IMR-90 (cell line): Measurements from ENCODE around the gene DYSF. TPM values are rescaled to one million over a fixed set of nuclear protein-coding genes. Genes with fewer than 3 reads are reported as not detected.
"Not testable (repeated sequence)": the region's sequence is repeated elsewhere in the genome, so short reads cannot be mapped to it uniquely, and the experiment has no call there.

Source experiments
- ATAC-seq: fragments of 200-7000 bp; cut with Tn5 transposase; 2 replicates; pipeline ENCODE4 v1.9.1; 2020; ENCODE audit warnings: low read depth, mild to moderate bottlenecking, moderate library complexity
- BruUV-seq: library from RNA; stranded (reverse); fragments of 400-500 nt; replicated peaks from 2 replicates; lab custom pipeline; 2021; lab: Mats Ljungman, UMichigan
- CTCF ChIA-PET: fragments of 300-600 bp; formaldehyde crosslinking; extraction: SDS; loops from one replicate; lab custom pipeline; 2021; ENCODE audit warnings: antibody characterized with exemption; lab: Yijun Ruan, JAX
- POLR2A ChIA-PET: fragments of 300-600 bp; sonication (Branson Sonifier 250); formaldehyde crosslinking; loops from one replicate; lab custom pipeline; 2022; ENCODE audit warnings: antibody characterized with exemption; ENCODE audit not compliant: unreplicated experiment; lab: Charles Lee
- DNase-seq: peaks from one replicate; pipeline ENCODE4 v3.0.0; 2013
- H2AFZ ChIP-seq: replicated peaks from 2 replicates; pipeline ENCODE3; 2013; ENCODE audit warnings: low read length, mild to moderate bottlenecking; ENCODE audit not compliant: poor library complexity
- H2AK5ac ChIP-seq: 2 replicates; pipeline ENCODE4 v1.6.1; 2013; ENCODE audit warnings: low read depth, low read length, inconsistent platforms
- H2AK9ac ChIP-seq: replicated peaks from 2 replicates; pipeline ENCODE3; 2013; ENCODE audit warnings: mild to moderate bottlenecking, low read depth, low read length, moderate library complexity; ENCODE audit not compliant: poor library complexity
- H2BK120ac ChIP-seq: 2 replicates; pipeline ENCODE4 v1.6.1; 2013; ENCODE audit warnings: low read depth, low read length, inconsistent platforms
- H2BK15ac ChIP-seq: 3 replicates; pipeline ENCODE4 v1.6.1; 2013; ENCODE audit warnings: low read depth, low read length, inconsistent platforms
- H2BK20ac ChIP-seq: 2 replicates; pipeline ENCODE4 v1.6.1; 2013; ENCODE audit warnings: low read depth, mild to moderate bottlenecking, inconsistent platforms, low read length, moderate library complexity
- H2BK5ac ChIP-seq: 2 replicates; pipeline ENCODE4 v1.6.1; 2013; ENCODE audit warnings: mild to moderate bottlenecking, low read depth, low read length, inconsistent platforms; ENCODE audit not compliant: poor library complexity, severe bottlenecking
- H3K14ac ChIP-seq: replicated peaks from 2 replicates; pipeline ENCODE4 v1.6.1; 2013; ENCODE audit warnings: low read depth, low read length, inconsistent platforms
- H3K18ac ChIP-seq: 2 replicates; pipeline ENCODE4 v1.6.1; 2013; ENCODE audit warnings: low read depth, low read length, control low read depth
- H3K23ac ChIP-seq: 2 replicates; pipeline ENCODE4 v1.6.1; 2013; ENCODE audit warnings: low read depth, low read length, inconsistent platforms
- H3K27ac ChIP-seq: 2 replicates; pipeline ENCODE4 v1.5.1; 2013; ENCODE audit warnings: mild to moderate bottlenecking, control low read depth, low read length; ENCODE audit not compliant: insufficient read depth
- H3K27me3 ChIP-seq: 2 replicates; pipeline ENCODE4 v1.6.1; 2013; ENCODE audit warnings: low read length; ENCODE audit not compliant: control insufficient read depth, insufficient read depth
- H3K36me3 ChIP-seq: 2 replicates; pipeline ENCODE4 v1.6.1; 2013; ENCODE audit warnings: low read length, mixed read lengths; ENCODE audit not compliant: control insufficient read depth, insufficient read depth
- H3K4ac ChIP-seq: 2 replicates; pipeline ENCODE4 v1.6.1; 2013; ENCODE audit warnings: low read depth, low read length, inconsistent platforms
- H3K4me1 ChIP-seq: 2 replicates; pipeline ENCODE4 v1.6.1; 2013; ENCODE audit warnings: low read length, mixed read lengths; ENCODE audit not compliant: control insufficient read depth, insufficient read depth
- H3K4me2 ChIP-seq: 2 replicates; pipeline ENCODE4 v1.6.1; 2013; ENCODE audit warnings: low read depth, mild to moderate bottlenecking, control low read depth, low read length, moderate library complexity
- H3K4me3 ChIP-seq: 2 replicates; pipeline ENCODE4 v1.5.1; 2013; ENCODE audit warnings: low read depth, mild to moderate bottlenecking, control low read depth, low read length, moderate library complexity; ENCODE audit not compliant: insufficient read depth
- H3K56ac ChIP-seq: 2 replicates; pipeline ENCODE4 v1.6.1; 2013; ENCODE audit warnings: low read length, inconsistent platforms; ENCODE audit not compliant: insufficient read depth; ENCODE audit errors: extremely low read depth
- H3K79me1 ChIP-seq, 2 experiments: 2 replicates each; pipeline ENCODE4 v1.6.1; 2013; ENCODE audit warnings: low read length in 2 of 2, inconsistent platforms in 1 of 2, low read depth in 1 of 2
- H3K9ac ChIP-seq: 2 replicates; pipeline ENCODE4 v1.6.1; 2013; ENCODE audit warnings: low read depth, low read length, control low read depth
- H3K9me1 ChIP-seq: 2 replicates; pipeline ENCODE4 v1.6.1; 2013; ENCODE audit warnings: low read length, inconsistent platforms; ENCODE audit not compliant: insufficient read depth
- H3K9me3 ChIP-seq: 2 replicates; pipeline ENCODE4 v1.6.1; 2013; ENCODE audit warnings: low read length; ENCODE audit not compliant: control insufficient read depth, insufficient read depth
- H4K20me1 ChIP-seq: 2 replicates; pipeline ENCODE4 v1.6.1; 2013; ENCODE audit warnings: low read length, inconsistent platforms; ENCODE audit not compliant: insufficient read depth
- H4K5ac ChIP-seq: 2 replicates; pipeline ENCODE4 v1.6.1; 2013; ENCODE audit warnings: mild to moderate bottlenecking, low read depth, low read length, control low read depth
- H4K8ac ChIP-seq, 2 experiments: 2 replicates each; pipeline ENCODE4 v1.6.1; 2013; ENCODE audit warnings: low read depth in 2 of 2, low read length in 2 of 2, control low read depth in 1 of 2, inconsistent platforms in 1 of 2
- H4K91ac ChIP-seq: 2 replicates; pipeline ENCODE4 v1.6.1; 2013; ENCODE audit warnings: low read depth, low read length, inconsistent platforms; ENCODE audit not compliant: insufficient read depth
- CEBPB ChIP-seq: IDR thresholded peaks from 2 replicates; pipeline ENCODE4 v1.6.1; 2012; ENCODE audit warnings: low read depth, low read length, improper control_type of control experiment
- ELK1 ChIP-seq: fragments of 150-350 bp; IDR thresholded peaks from 2 replicates; pipeline ENCODE4 v1.6.1; 2016; ENCODE audit warnings: low read depth, mild to moderate bottlenecking, low read length, moderate library complexity, borderline replicate concordance
- FOS ChIP-seq: fragments of 150-350 bp; IDR thresholded peaks from 2 replicates; pipeline ENCODE4 v1.6.1; 2016; ENCODE audit warnings: low read depth, low read length
- MAFK ChIP-seq: IDR thresholded peaks from 2 replicates; pipeline ENCODE4 v1.6.1; 2012; ENCODE audit warnings: low read depth, low read length, improper control_type of control experiment
- MAZ ChIP-seq: IDR thresholded peaks from 2 replicates; pipeline ENCODE4 v1.6.1; 2012; ENCODE audit warnings: low read depth, mild to moderate bottlenecking, low read length, improper control_type of control experiment, moderate library complexity, borderline replicate concordance
- NFE2L2 ChIP-seq: fragments of 150-350 bp; IDR thresholded peaks from 2 replicates; pipeline ENCODE4 v1.6.1; 2016; ENCODE audit warnings: low read depth, mild to moderate bottlenecking, low read length
- SMC3 ChIP-seq: fragments of 150-350 bp; IDR thresholded peaks from 2 replicates; pipeline ENCODE4 v1.6.1; 2016; ENCODE audit warnings: low read depth, mild to moderate bottlenecking, antibody characterized with exemption, low read length, moderate library complexity
- WGBS, 2 experiments: methylation state at CpG; one replicate each; pipeline versions ENCODE4 v1.1.5 to v1.1.7; 2013; ENCODE audit warnings: missing lambda C conversion rate in 2 of 2; ENCODE audit not compliant: insufficient read length in 1 of 2; ENCODE audit errors: extremely low coverage in 2 of 2; 5-methylcytosine and 5-hydroxymethylcytosine counted together
- dilution Hi-C: fragments of 300-500 bp; cut with HindIII; formaldehyde crosslinking; loops from one replicate; pipeline ENCODE4 v1.14.3; 2018; ENCODE audit warnings: low sequenced_read_pairs; ENCODE audit not compliant: unreplicated experiment
- in situ Hi-C: fragments of 300-500 bp; cut with MboI; formaldehyde crosslinking; loops from 3 replicates; pipeline ENCODE4 v1.14.3; 2019; ENCODE audit warnings: low sequenced_read_pairs, inconsistent platforms, mixed read lengths
- intact Hi-C: fragments of 100-400 bp; cut with micrococcal nuclease; formaldehyde crosslinking; loops from 2 replicates; pipeline ENCODE4 v1.10.0; 2022
- polyA plus RNA-seq, 3 experiments: library from polyadenylated mRNA; depleted of rRNA; stranded (reverse); fragments of >200 nt; gene quantifications; 2 replicates each; pipeline ENCODE4 v1.2.3, GENCODE V29; 2012; ENCODE audit warnings: low replicate concordance in 1 of 3
- total RNA-seq: library from RNA; depleted of rRNA; stranded (reverse); fragments of >200 nt; gene quantifications from 2 replicates; pipeline ENCODE4 v1.2.3, GENCODE V29; 2012

Gene DYSF
- total and polyA plus RNA-seq, 2 of the 4 experiments (the other 2 are of a cell fraction), result 0.09 to 0.18 TPM

GRCh38 chr2:71409611-71410010, 43.8 kb upstream of the DYSF start (continued):
- TF ChIP-seq MAFK (no peak), SMC3 (no peak)

GRCh38 chr2:71410696-71411095, 42.7 kb upstream of the DYSF start:
- no peak for ATAC-seq
- no CpG with 5 or more reads among the region's 4 CpGs for WGBS, 2 experiments
- no peak overlapping the region for H4K8ac ChIP-seq
- no peak overlapping the region for H3K4me2 ChIP-seq
- H2AK5ac ChIP-seq, result no peak overlapping the region
- H2AFZ ChIP-seq, result no peak overlapping the region
- no peak overlapping the region for H3K27ac ChIP-seq
- H4K91ac ChIP-seq, result no peak overlapping the region
- in situ Hi-C loops, result no loop called here
- ChIA-PET POLR2A (no interaction called here), CTCF (no interaction called here)
- no peaks in the 10 kb centered on the region for H3K4me1 ChIP-seq
- DNase-seq, result no peak
- no peak overlapping the region for H3K14ac ChIP-seq
- H3K9ac ChIP-seq, result no peak overlapping the region
- H3K9me1 ChIP-seq, result no peaks in the 10 kb centered on the region
- H2AK9ac ChIP-seq, result no peak overlapping the region
- no peak for TF ChIP-seq SMC3
- TF ChIP-seq CEBPB, result no peak
- no peak for TF ChIP-seq FOS
- no peak for TF ChIP-seq MAFK
- TF ChIP-seq ELK1, result no peak
- TF ChIP-seq NFE2L2, result no peak
- no peak for TF ChIP-seq MAZ
- H3K79me1 ChIP-seq, result no peaks in the 10 kb centered on the region
- no peaks in the 10 kb centered on the region for H3K9me3 ChIP-seq
- H3K56ac ChIP-seq, result no peak overlapping the region
- no peak overlapping the region for H3K4ac ChIP-seq
- no peaks in the 10 kb centered on the region for H3K27me3 ChIP-seq
- BruUV-seq, result no TSS peak
- no peak overlapping the region for H3K4me3 ChIP-seq
- intact Hi-C loops, result no loop called here
- no peak overlapping the region for H2BK5ac ChIP-seq
- dilution Hi-C loops, result no loop called here
- H2BK15ac ChIP-seq, result no peak overlapping the region
- H3K18ac ChIP-seq, result no peak overlapping the region
- no peak overlapping the region for H2BK20ac ChIP-seq
- no peak overlapping the region for H4K5ac ChIP-seq
- no peak overlapping the region for H2BK120ac ChIP-seq
- H3K36me3 ChIP-seq, result peaks cover 12% of the 10 kb centered on the region
- H4K20me1 ChIP-seq, result no peaks in the 10 kb centered on the region
- no peak overlapping the region for H3K23ac ChIP-seq

- H3K36me3 ChIP-seq, H3K18ac ChIP-seq, H3K4me2 ChIP-seq, POLR2A ChIA-PET, H4K20me1 ChIP-seq, H3K79me1 ChIP-seq, H3K27ac ChIP-seq, CTCF ChIA-PET, H2BK5ac ChIP-seq, H3K23ac ChIP-seq, H2AFZ ChIP-seq, dilution Hi-C loops, H3K4me3 ChIP-seq, H4K5ac ChIP-seq, BruUV-seq, ATAC-seq, H2AK9ac ChIP-seq, H2BK120ac ChIP-seq, H2AK5ac ChIP-seq, H4K91ac ChIP-seq, H3K9me1 ChIP-seq, H3K14ac ChIP-seq, H4K8ac ChIP-seq, in situ Hi-C loops, DNase-seq, H3K4me1 ChIP-seq, H2BK20ac ChIP-seq, H3K56ac ChIP-seq, H2BK15ac ChIP-seq, H3K27me3 ChIP-seq, H3K9ac ChIP-seq, H3K9me3 ChIP-seq, H3K4ac ChIP-seq, intact Hi-C loops: not testable (repeated sequence)
- WGBS, 2 experiments, result no CpG with 5 or more reads among the region's 15 CpGs
Observed at GRCh38 chr2:71416866-71417265, 36.5 kb upstream of the DYSF start.
